ENCODE data around the gene COX8C.
"Not testable (repeated sequence)": the region's sequence is repeated elsewhere in the genome, so short reads cannot be mapped to it uniquely, and the experiment has no call there.

Gene COX8C

GRCh38 chr14:93322929-93323599, 23.9 kb upstream of the COX8C start:
- DNase-seq (ENCODE audit: low read depth), result no peak

- no peak for DNase-seq (ENCODE audit: low read depth)
Measured at GRCh38 chr14:93323600-93324174, 23.3 kb upstream of the COX8C start.

- DNase-seq (ENCODE audit: low read depth), result no peak
Measured at GRCh38 chr14:93326196-93326595, 20.8 kb upstream of the COX8C start.

GRCh38 chr14:93328546-93328945, 18.4 kb upstream of the COX8C start:
- no peak for DNase-seq (ENCODE audit: low read depth)

- DNase-seq (ENCODE audit: low read depth), result no peak
Measured at GRCh38 chr14:93329965-93330608, 16.9 kb upstream of the COX8C start.

GRCh38 chr14:93330609-93331000, 16.4 kb upstream of the COX8C start:
- no peak for DNase-seq (ENCODE audit: low read depth)

GRCh38 chr14:93331002-93331727, 15.8 kb upstream of the COX8C start:
- DNase-seq (ENCODE audit: low read depth), result no peak

GRCh38 chr14:93331728-93332396, 15.1 kb upstream of the COX8C start:
- DNase-seq (ENCODE audit: low read depth), result peak; percentile 11

- DNase-seq (ENCODE audit: low read depth), result peak; percentile 20
Measured at GRCh38 chr14:93332397-93332852, 14.6 kb upstream of the COX8C start.

GRCh38 chr14:93332853-93333630, 13.9 kb upstream of the COX8C start, which contains the start of gene BTBD7:
TSS of gene BTBD7 (minus strand) at chr14:93333036. CDS start at chr14:93296051, 36,985 bp downstream.
- peak; percentile 82 for DNase-seq (ENCODE audit: low read depth)

- no peak for DNase-seq (ENCODE audit: low read depth)
Measured at GRCh38 chr14:93333631-93334103, 13.3 kb upstream of the COX8C start.

- no peak for DNase-seq (ENCODE audit: low read depth)
Measured at GRCh38 chr14:93337143-93337753, 9.7 kb upstream of the COX8C start.

GRCh38 chr14:93337884-93338283, 9.1 kb upstream of the COX8C start:
- no peak for DNase-seq (ENCODE audit: low read depth)

GRCh38 chr14:93343266-93343665, 3.7 kb upstream of the COX8C start:
- DNase-seq (ENCODE audit: low read depth), result peak; percentile 25

- DNase-seq (ENCODE audit: low read depth), result no peak
Measured at GRCh38 chr14:93343797-93344196, 3.2 kb upstream of the COX8C start.

GRCh38 chr14:93347850-93348249, 868 bp downstream of the COX8C start:
- no peak for DNase-seq (ENCODE audit: low read depth)

- DNase-seq (ENCODE audit: low read depth), result no peak
Measured at GRCh38 chr14:93348292-93348691, 1.3 kb downstream of the COX8C start.

GRCh38 chr14:93354873-93355272, 7.9 kb downstream of the COX8C start:
- DNase-seq (ENCODE audit: low read depth), result not testable (repeated sequence)

- DNase-seq (ENCODE audit: low read depth), result no peak
Measured at GRCh38 chr14:93368996-93369712, 22.2 kb downstream of the COX8C start.

GRCh38 chr14:93369713-93370266, 22.8 kb downstream of the COX8C start:
- DNase-seq (ENCODE audit: low read depth), result no peak

Measured in amniotic epithelial cell (primary cell).